PC-9 (cell line): ENCODE results near the gene PTPRT. TPM values are rescaled to one million over a fixed set of nuclear protein-coding genes. Genes with fewer than 3 reads are reported as not detected.

ENCODE experiments used
- BruUV-seq: library from RNA; stranded (reverse); fragments of 400-500 nt; replicated peaks from 2 replicates; lab custom pipeline; 2021; lab: Mats Ljungman, UMichigan
- CTCF ChIA-PET: fragments of 300-600 bp; sonication (Branson Sonifier 250); formaldehyde crosslinking; loops from one replicate; lab custom pipeline; 2022; ENCODE audit warnings: antibody characterized with exemption; lab: Charles Lee
- POLR2A ChIA-PET: fragments of 300-600 bp; sonication (Branson Sonifier 250); formaldehyde crosslinking; loops from one replicate; lab custom pipeline; 2022; ENCODE audit warnings: antibody characterized with exemption; ENCODE audit not compliant: unreplicated experiment; lab: Charles Lee
- DNase-seq, 2 experiments: peaks; one replicate each; pipeline versions ENCODE4 v3.0.0 to v3.0.0-alpha.2; 2015 to 2022; ENCODE audit warnings: mixed read lengths in 1 of 2
- H2AFZ ChIP-seq: fragments of 200-600 bp; sonication (generic); 2 replicates; pipeline ENCODE4 v1.8.1; 2017; ENCODE audit warnings: antibody characterized with exemption
- H3F3A ChIP-seq: fragments of 200-600 bp; sonication (generic); 2 replicates; pipeline ENCODE4 v1.8.1; 2017; ENCODE audit warnings: antibody characterized with exemption, mild to moderate bottlenecking, low read depth; ENCODE audit not compliant: insufficient read depth
- H3K27ac ChIP-seq: fragments of 200-600 bp; sonication (generic); 2 replicates; pipeline ENCODE4 v1.6.1; 2016; ENCODE audit warnings: mixed run types
- H3K27me3 ChIP-seq: fragments of 200-600 bp; sonication (generic); 2 replicates; pipeline ENCODE4 v1.6.1; 2016; ENCODE audit warnings: low read depth, mixed run types; ENCODE audit not compliant: insufficient read depth
- H3K36me3 ChIP-seq: fragments of 200-600 bp; sonication (generic); 2 replicates; pipeline ENCODE4 v1.6.1; 2016; ENCODE audit warnings: low read depth, mixed run types
- H3K4me1 ChIP-seq: fragments of 200-600 bp; sonication (generic); replicated peaks from 2 replicates; pipeline ENCODE4 v1.6.1; 2016; ENCODE audit warnings: mixed run types; ENCODE audit not compliant: insufficient read depth
- H3K4me2 ChIP-seq: fragments of 200-600 bp; sonication (generic); 2 replicates; pipeline ENCODE4 v1.6.1; 2017; ENCODE audit warnings: mixed run types
- H3K4me3 ChIP-seq: fragments of 200-600 bp; sonication (generic); 2 replicates; pipeline ENCODE4 v1.6.1; 2016; ENCODE audit warnings: mixed run types
- H3K79me2 ChIP-seq: fragments of 200-600 bp; sonication (generic); 2 replicates; pipeline ENCODE4 v1.6.1; 2017; ENCODE audit warnings: low read depth, mixed run types
- H3K9me2 ChIP-seq: fragments of 200-600 bp; sonication (generic); 2 replicates; pipeline ENCODE4 v1.8.1; 2017; ENCODE audit warnings: mild to moderate bottlenecking; ENCODE audit not compliant: insufficient read depth
- H3K9me3 ChIP-seq: fragments of 200-600 bp; sonication (generic); 2 replicates; pipeline ENCODE4 v1.8.1; 2016; ENCODE audit warnings: low read depth; ENCODE audit not compliant: insufficient read depth
- H4K20me1 ChIP-seq: fragments of 200-600 bp; sonication (generic); 2 replicates; pipeline ENCODE4 v1.8.1; 2017; ENCODE audit not compliant: insufficient read depth
- CTCF ChIP-seq: fragments of 200-600 bp; sonication (generic); conservative IDR thresholded peaks from 2 replicates; pipeline ENCODE4 v1.6.1; 2017; ENCODE audit warnings: mixed run types, antibody characterized with exemption, mild to moderate bottlenecking, moderate library complexity
- EZH2 ChIP-seq: fragments of 200-600 bp; sonication (generic); IDR thresholded peaks from 2 replicates; pipeline ENCODE4 v1.8.0; 2017; ENCODE audit warnings: antibody characterized with exemption, low read depth
- intact Hi-C: fragments of 100-400 bp; cut with micrococcal nuclease; formaldehyde crosslinking; loops from one replicate; pipeline ENCODE4 v1.10.0; 2022; ENCODE audit not compliant: unreplicated experiment
- total RNA-seq: library from RNA; stranded (reverse); gene quantifications from 2 replicates; pipeline ENCODE4 v1.2.3, GENCODE V29; 2021

Gene PTPRT
- total RNA-seq, 1 experiment from 2014 or later = not detected

- Histone ChIP-seq H3K4me3 (no peak overlapping the region), H3F3A (no peaks in the 10 kb centered on the region), H3K9me3 (no peaks in the 10 kb centered on the region), H3K27me3 (no peaks in the 10 kb centered on the region), H2AFZ (no peak overlapping the region), H3K9me2 (no peaks in the 10 kb centered on the region), H3K4me1 (no peaks in the 10 kb centered on the region), H4K20me1 (no peaks in the 10 kb centered on the region), H3K36me3 (no peaks in the 10 kb centered on the region), H3K4me2 (no peak overlapping the region), H3K79me2 (no peaks in the 10 kb centered on the region), H3K27ac (no peak overlapping the region)
- no peak for TF ChIP-seq EZH2
- TF ChIP-seq CTCF = no peak
- ChIA-PET CTCF (no interaction called here), POLR2A (no interaction called here)
- intact Hi-C loops = no loop called here
- no TSS peak for BruUV-seq
- DNase-seq = no peak
Measured at GRCh38 chr20:42656130-42656529, 533.6 kb downstream of the PTPRT start.

GRCh38 chr20:42652266-42652665, 537.4 kb downstream of the PTPRT start:
- Histone ChIP-seq H3K4me1 (no peaks in the 10 kb centered on the region), H3K4me3 (no peak overlapping the region), H2AFZ (no peak overlapping the region), H3K27me3 (no peaks in the 10 kb centered on the region), H3K79me2 (no peaks in the 10 kb centered on the region), H3K9me3 (no peaks in the 10 kb centered on the region), H3K4me2 (no peak overlapping the region), H3K36me3 (no peaks in the 10 kb centered on the region), H3F3A (no peaks in the 10 kb centered on the region), H4K20me1 (no peaks in the 10 kb centered on the region), H3K27ac (no peak overlapping the region), H3K9me2 (no peaks in the 10 kb centered on the region)
- ChIA-PET CTCF (no interaction called here), POLR2A (no interaction called here)
- intact Hi-C loops = no loop called here
- no TSS peak for BruUV-seq
- no peak for TF ChIP-seq CTCF
- TF ChIP-seq EZH2 = no peak
- DNase-seq = no peak

DNA sequence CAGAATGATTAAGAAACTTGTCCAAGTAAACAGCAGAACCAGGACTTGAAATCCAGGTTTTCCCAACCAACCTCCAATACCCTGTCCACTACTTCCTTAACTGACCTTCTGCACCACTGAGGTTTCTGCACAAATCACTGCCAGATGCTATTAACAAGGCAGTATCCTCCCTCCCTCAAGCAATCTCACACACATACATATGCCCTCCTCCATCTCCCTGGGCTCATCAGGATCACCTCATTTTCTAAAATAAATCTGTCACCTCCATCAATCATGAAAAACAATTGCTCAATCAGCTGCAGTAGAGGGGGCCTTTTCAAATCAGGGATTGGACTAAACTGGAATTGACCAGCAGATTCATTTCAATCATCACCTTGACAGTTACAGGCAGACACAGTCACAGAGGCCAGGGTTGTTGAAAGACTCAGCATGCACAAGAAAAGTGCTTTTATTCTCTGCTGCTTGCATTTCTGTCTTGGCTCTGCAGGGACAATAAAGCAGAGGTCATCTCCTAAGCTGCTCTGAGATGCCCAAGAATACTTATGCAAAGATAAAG, 539.4 kb downstream of the PTPRT start:
- H3K9me2 ChIP-seq = no peaks in the 10 kb centered on the region
- BruUV-seq = no TSS peak
- POLR2A ChIA-PET = no interaction called here
- H2AFZ ChIP-seq = no peak overlapping the region
- H3K27ac ChIP-seq = no peak overlapping the region
- no peak for DNase-seq
- intact Hi-C loops = no loop called here
- no peaks in the 10 kb centered on the region for H3K27me3 ChIP-seq
- CTCF ChIA-PET = no interaction called here
- no peaks in the 10 kb centered on the region for H3K79me2 ChIP-seq
- H3K36me3 ChIP-seq = no peaks in the 10 kb centered on the region
- no peaks in the 10 kb centered on the region for H3K9me3 ChIP-seq
- no peaks in the 10 kb centered on the region for H3F3A ChIP-seq
- no peak for TF ChIP-seq EZH2
- TF ChIP-seq CTCF = no peak
- H3K4me2 ChIP-seq = no peak overlapping the region
- H4K20me1 ChIP-seq = no peaks in the 10 kb centered on the region
- H3K4me1 ChIP-seq = no peaks in the 10 kb centered on the region
- no peak overlapping the region for H3K4me3 ChIP-seq
